Mucosa of stomach (tissue), 1 donor: Measurements from ENCODE around the gene HBM.

Experiments used
- H3K27me3 ChIP-seq: one replicate; pipeline ENCODE4 v1.7.0; 2013; ENCODE audit warnings: mild to moderate bottlenecking, low read length; ENCODE audit not compliant: control insufficient read depth, insufficient read depth
- H3K36me3 ChIP-seq: one replicate; pipeline ENCODE4 v1.7.0; 2013; ENCODE audit warnings: low read length; ENCODE audit not compliant: control insufficient read depth, insufficient read depth
- H3K4me1 ChIP-seq: one replicate; pipeline ENCODE4 v1.7.0; 2013; ENCODE audit warnings: mild to moderate bottlenecking, low read length; ENCODE audit not compliant: control insufficient read depth, insufficient read depth
- H3K4me3 ChIP-seq: one replicate; pipeline ENCODE4 v1.7.0; 2013; ENCODE audit warnings: low read length
- H3K9ac ChIP-seq: one replicate; pipeline ENCODE4 v1.7.0; 2013; ENCODE audit warnings: mild to moderate bottlenecking, low read length, moderate library complexity
- H3K9me3 ChIP-seq: one replicate; pipeline ENCODE4 v1.7.0; 2013; ENCODE audit warnings: mild to moderate bottlenecking, low read length, moderate library complexity; ENCODE audit not compliant: control insufficient read depth
- donor health status: Pancreatic carcinoma.

HBM gene

DNA sequence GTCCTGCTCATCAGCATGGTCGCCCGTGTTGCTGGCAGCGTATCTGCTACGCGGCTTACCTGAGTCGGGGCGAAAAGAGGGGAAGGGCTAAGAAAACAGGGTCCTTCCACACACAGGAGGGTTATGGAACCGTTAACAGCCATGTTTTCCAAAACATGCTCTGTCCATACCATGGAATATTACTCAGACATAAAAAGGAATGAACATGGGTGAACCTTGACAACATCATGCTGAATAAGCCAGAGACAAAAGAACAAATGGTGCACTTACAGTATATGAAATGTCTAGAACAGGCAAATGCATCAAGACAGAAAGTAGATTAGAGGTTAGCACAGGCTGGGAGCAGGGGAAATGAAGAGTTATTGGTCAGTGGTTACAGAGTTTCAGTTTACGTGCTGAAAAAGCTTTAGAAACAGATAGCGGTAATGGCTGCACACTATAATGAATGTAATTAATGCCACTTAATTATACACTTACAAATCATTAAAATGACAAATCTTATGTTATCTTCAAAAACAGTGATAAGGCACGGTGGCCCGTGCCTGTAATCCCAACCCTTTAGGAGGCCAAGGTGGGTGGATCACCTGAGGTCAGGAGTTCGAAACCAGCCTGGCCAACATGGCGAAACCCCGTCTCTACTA is 35.1 kb upstream of the HBM start:
- H3K9me3 ChIP-seq: no peaks in the 10 kb centered on the region
- no peak overlapping the region for H3K4me3 ChIP-seq
- H3K36me3 ChIP-seq: no peaks in the 10 kb centered on the region
- no peaks in the 10 kb centered on the region for H3K27me3 ChIP-seq
- H3K4me1 ChIP-seq: no peaks in the 10 kb centered on the region
- H3K9ac ChIP-seq: no peak overlapping the region

DNA sequence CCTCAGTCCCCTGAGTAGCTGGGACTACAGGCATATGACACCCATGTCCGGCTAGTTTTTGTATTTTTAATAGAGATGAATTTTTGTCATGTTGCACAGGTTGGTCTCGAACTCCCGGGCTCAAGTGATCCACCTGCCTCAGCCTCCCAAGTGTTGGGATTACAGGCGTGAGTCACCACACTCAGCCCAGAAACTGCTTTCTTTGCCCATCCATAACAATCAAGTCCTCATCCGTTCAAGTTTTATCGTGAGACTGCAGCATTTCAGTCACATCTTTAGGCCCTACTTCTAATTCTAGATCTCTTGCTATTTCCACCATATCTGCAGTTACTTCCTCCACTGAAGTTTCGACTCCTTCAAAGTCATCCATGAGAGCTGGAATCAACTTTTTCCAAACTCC is 33.7 kb upstream of the HBM start:
- Histone ChIP-seq H3K9me3 (no peaks in the 10 kb centered on the region), H3K4me1 (no peaks in the 10 kb centered on the region), H3K9ac (no peak overlapping the region), H3K4me3 (no peak overlapping the region), H3K36me3 (no peaks in the 10 kb centered on the region), H3K27me3 (no peaks in the 10 kb centered on the region)

DNA sequence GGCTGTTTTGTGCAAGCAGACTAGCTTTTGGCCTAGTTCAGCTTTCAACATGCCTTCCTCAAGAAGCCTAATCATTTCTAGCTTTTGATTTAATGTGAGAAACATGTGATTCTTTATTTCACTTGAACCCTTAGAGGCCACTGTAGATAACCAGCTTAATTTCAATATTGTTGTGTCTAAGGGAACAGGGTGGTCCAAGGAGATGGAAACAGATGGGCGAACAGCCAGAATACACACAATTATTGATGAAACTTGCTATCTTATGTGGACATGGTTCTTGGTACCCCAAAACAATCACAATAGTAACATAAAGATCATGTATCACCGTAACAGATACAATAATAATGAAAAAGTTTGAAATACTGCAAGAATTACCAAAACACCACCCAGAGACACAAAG is 32.1 kb upstream of the HBM start:
- Histone ChIP-seq H3K4me3 (no peak overlapping the region), H3K27me3 (no peaks in the 10 kb centered on the region), H3K4me1 (peaks cover 7% of the 10 kb centered on the region), H3K36me3 (no peaks in the 10 kb centered on the region), H3K9ac (no peak overlapping the region), H3K9me3 (no peaks in the 10 kb centered on the region)

DNA sequence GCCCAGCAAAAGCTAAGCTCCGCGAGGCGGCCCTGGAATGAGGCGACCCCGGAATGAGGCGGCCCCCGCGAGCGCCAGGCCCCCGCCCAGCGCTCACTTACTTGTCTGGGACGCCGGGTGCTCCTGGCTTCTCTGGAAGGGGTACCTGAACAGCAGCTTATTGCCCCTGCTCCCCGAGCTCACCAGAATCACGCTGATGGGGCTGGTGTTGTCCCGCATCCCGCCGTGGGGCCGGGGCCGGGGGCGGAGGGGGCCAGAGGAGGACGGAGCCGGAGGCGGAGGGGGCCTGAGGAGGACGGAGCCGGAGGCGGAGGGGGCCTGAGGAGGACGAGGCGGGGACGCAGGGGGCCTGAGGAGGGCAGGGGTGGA is 27.7 kb upstream of the HBM start:
- Histone ChIP-seq H3K9ac (peak overlapping the region; percentile 76), H3K4me3 (peak overlapping the region; percentile 14), H3K27me3 (no peaks in the 10 kb centered on the region), H3K9me3 (no peaks in the 10 kb centered on the region), H3K4me1 (peaks cover 7% of the 10 kb centered on the region), H3K36me3 (no peaks in the 10 kb centered on the region)

DNA sequence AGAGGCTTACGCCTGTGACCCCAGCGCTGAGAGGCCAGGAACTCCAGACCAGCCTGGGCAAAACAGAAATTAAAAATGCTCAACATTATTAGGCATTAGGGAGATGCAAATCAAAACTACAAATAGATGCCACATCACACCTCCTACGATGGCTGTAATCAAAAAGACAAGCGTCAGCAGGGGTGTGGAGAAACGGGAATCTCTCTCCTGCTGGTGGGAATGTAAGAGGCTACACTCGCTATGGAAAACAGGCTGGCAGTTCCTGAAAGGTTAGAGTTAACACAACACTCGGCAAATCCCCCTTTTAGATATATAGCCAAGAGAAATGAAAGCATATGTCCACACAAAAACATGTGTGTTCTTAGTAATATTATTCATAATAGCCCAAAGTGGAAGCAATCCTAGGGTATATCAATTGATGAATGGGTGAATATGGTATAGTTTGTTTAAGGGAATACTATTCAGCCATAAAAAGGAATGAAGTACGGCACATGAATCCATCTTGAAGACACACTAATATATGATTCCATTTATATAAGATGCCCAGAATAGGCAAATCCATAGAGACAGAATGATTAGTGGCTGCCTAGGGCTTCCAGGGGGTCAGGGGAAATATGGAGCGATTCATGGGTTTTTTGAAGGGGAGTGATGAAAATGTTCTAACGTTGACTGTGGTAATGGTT is 25.5 kb upstream of the HBM start:
- Histone ChIP-seq H3K4me1 (peaks cover 7% of the 10 kb centered on the region), H3K9me3 (no peaks in the 10 kb centered on the region), H3K36me3 (no peaks in the 10 kb centered on the region), H3K4me3 (no peak overlapping the region), H3K9ac (no peak overlapping the region), H3K27me3 (peaks cover 7% of the 10 kb centered on the region)

DNA sequence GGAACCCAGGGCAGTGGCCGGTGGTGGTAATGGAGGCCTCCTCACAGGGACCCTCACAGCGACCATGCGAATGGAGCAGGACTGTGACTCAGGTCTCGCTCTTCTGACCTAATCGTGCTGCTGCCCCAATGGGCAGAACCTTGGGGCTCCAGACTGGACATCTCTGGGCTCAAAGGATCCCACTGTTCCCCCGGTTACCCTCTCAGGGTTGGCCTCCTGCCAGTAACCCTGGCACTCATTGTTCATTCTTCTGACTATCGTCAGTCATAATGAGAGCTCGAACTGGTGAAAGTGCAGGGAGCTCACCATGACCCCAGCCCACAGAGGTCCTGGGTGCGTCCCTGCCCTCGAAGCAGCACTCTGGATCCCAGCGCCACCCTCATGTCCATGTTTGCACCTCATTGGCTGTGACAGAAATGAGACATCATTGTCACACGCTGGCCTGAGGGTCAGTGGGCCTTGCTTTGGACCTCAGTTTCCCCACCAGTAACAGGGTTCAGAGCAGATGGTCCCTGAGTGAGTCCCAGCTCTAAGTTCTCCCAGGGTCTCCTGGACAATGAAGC is 23.3 kb upstream of the HBM start:
- Histone ChIP-seq H3K9ac (no peak overlapping the region), H3K4me3 (no peak overlapping the region), H3K36me3 (no peaks in the 10 kb centered on the region), H3K27me3 (peaks cover 7% of the 10 kb centered on the region), H3K4me1 (peaks cover 4% of the 10 kb centered on the region), H3K9me3 (no peaks in the 10 kb centered on the region)

DNA sequence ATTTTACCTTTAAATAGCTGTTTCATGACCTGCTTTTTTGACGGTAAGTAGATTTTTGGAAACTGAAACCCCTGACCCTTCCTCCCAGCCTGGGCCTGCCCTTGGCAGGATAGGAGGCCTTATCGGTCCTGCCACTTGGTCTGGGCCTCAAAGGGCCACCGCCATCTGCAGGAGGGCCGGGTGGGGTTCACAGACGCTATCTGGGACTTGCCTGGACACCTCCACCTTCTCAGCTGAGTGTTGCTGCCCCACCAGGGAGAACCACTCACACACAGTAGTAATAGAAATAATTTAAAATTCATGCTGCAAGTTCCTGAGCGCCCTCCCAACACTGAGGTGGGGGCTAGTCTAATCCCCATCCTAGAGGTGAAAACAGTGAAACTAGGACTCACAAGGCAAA is 22.7 kb upstream of the HBM start:
- no peaks in the 10 kb centered on the region for H3K4me1 ChIP-seq
- peaks cover 7% of the 10 kb centered on the region for H3K27me3 ChIP-seq
- no peak overlapping the region for H3K9ac ChIP-seq
- no peaks in the 10 kb centered on the region for H3K9me3 ChIP-seq
- no peaks in the 10 kb centered on the region for H3K36me3 ChIP-seq
- no peak overlapping the region for H3K4me3 ChIP-seq

DNA sequence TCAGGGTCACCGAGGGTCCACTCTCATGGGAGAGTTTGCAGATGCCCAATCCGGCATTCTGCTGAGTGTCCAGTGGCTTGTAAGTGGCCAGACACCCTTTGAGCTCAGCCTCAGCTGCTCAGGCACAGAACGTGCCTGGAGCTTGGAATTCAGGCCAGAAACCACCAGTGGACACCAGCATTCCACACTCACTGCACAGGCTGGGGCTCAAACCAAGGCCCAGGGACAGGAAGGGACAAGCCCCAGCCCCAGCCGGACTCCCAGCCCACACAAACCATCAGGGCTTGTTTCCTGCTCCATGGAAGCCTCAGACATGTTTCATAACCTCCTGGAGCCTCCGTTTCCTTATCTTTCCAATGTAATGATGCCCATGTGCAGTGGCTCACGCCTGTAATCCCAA is 22.3 kb upstream of the HBM start:
- Histone ChIP-seq H3K4me1 (no peaks in the 10 kb centered on the region), H3K9ac (no peak overlapping the region), H3K9me3 (no peaks in the 10 kb centered on the region), H3K27me3 (peaks cover 10% of the 10 kb centered on the region), H3K36me3 (no peaks in the 10 kb centered on the region), H3K4me3 (no peak overlapping the region)

DNA sequence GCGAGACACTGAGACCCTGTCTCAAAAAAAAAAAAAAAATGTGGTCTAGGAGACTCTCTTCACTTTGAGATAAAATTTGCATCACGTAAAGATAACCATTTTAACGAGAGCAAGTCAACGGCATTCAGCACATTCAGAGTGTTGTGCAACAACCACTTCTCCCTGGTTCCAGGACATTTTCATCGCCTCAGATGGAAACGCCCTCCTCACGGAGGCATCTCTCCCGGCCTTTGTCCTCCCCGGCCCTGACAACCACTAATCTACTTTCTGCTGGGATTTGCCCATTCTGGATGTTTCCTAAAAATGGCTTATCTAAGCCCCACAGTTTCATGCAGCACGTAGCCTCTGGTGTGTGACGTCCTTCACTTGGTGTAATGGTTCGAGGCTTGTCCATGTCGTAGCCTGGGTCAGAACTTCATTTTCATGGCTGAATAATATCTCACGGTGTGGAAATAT is 21.0 kb upstream of the HBM start:
- no peaks in the 10 kb centered on the region for H3K36me3 ChIP-seq

DNA sequence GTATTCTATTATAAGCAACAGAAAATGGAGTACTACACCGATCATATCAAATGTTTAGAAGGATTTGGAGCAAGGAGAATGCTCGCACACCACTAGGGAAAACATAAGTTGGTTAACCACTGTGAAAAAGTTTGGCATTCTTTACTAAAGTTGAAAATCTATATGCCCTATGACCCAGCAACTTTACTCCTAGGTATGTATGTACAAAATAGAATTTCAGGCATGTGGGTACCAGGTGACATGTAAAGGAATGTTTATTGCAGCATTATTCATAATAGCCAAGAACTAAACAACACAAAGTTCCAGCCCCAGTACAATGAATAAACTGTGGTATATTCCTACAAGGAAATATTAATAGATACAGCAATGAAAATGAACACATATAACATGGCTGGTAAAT is 19.1 kb upstream of the HBM start:
- Histone ChIP-seq H3K27me3 (peaks cover 20% of the 10 kb centered on the region), H3K9ac (no peak overlapping the region), H3K4me3 (no peak overlapping the region), H3K4me1 (no peaks in the 10 kb centered on the region), H3K9me3 (no peaks in the 10 kb centered on the region), H3K36me3 (no peaks in the 10 kb centered on the region)

More for the DNA sequence above, 21.0 kb upstream of the HBM start:
- peaks cover 20% of the 10 kb centered on the region for H3K27me3 ChIP-seq
- H3K9ac ChIP-seq: no peak overlapping the region
- no peak overlapping the region for H3K4me3 ChIP-seq
- H3K4me1 ChIP-seq: no peaks in the 10 kb centered on the region
- H3K9me3 ChIP-seq: no peaks in the 10 kb centered on the region

DNA sequence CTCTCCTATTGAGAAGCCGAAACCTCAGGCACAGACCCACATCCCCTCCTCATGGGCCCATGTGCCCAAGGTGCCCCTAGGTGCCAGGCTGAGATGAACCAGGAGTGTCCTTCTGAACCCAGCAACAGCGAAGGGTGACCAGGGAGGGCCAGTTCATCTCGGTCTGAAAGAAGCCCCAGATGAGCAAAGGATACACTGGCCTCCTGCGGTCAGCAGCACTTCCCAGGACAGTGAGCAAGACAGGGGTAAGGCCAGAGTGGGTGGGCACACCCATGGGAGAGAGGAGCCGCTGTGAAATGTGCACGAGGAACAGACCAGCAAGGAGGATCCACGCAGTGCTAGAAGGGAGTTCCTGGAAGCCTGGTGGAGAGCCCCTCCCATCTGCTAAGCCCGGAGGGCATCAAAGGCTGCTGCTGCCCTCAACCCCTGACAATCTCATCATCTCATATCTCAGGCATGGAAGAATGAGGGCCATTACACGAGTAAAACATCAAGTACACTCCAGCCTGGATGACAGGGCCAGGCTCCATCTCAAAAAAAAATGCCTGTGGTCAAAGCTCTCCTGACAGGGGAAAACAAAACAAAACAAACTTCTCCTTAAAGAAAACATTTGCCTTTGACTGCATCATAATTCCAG is 16.6 kb upstream of the HBM start:
- H3K4me1 ChIP-seq: peaks cover 4% of the 10 kb centered on the region
- no peaks in the 10 kb centered on the region for H3K36me3 ChIP-seq
- no peaks in the 10 kb centered on the region for H3K9me3 ChIP-seq

More for the DNA sequence above, 16.6 kb upstream of the HBM start:
- H3K4me3 ChIP-seq: no peak overlapping the region
- H3K27me3 ChIP-seq: peaks cover 17% of the 10 kb centered on the region
- H3K9ac ChIP-seq: no peak overlapping the region
